Stimulated activated naive B cell treated with anti-CD40 and anti-IgM and Interleukin-4, amounts not matched to agents 10 μg/mL and 1 μg/mL and 100 μg/mL, for 72 hours (primary cell): ENCODE measurements around the gene SFRP5.

Experiments used
- ATAC-seq, 2 donors: fragments of 150-1000 bp; cut with Tn5 transposase; replicated peaks; 2 replicates each; pipeline ENCODE4 v1.10.0; 2021; ENCODE audit warnings: moderate library complexity in 1 of 2
- DNase-seq: peaks from one replicate; pipeline ENCODE4 v3.0.0; 2021
- H3K27ac Mint-ChIP-seq: one replicate; pipeline ENCODE4 v1.8.0; 2022; ENCODE audit warnings: mild to moderate bottlenecking, mixed read lengths
- H3K27me3 Mint-ChIP-seq, 2 donors: one replicate each; pipeline ENCODE4 v1.8.0; 2022; ENCODE audit warnings: mixed read lengths in 2 of 2
- H3K36me3 Mint-ChIP-seq, 2 donors: one replicate each; pipeline ENCODE4 v1.8.0; 2022; ENCODE audit warnings: mixed read lengths in 2 of 2, mild to moderate bottlenecking in 1 of 2
- H3K4me1 Mint-ChIP-seq, 2 donors: one replicate each; pipeline ENCODE4 v1.8.0; 2022; ENCODE audit warnings: mixed read lengths in 2 of 2, mild to moderate bottlenecking in 1 of 2
- H3K4me3 Mint-ChIP-seq, 2 donors: one replicate each; pipeline ENCODE4 v1.8.0; 2022; ENCODE audit warnings: mild to moderate bottlenecking in 2 of 2, mixed read lengths in 2 of 2, moderate library complexity in 1 of 2
- H3K9me3 Mint-ChIP-seq, 2 donors: one replicate each; pipeline ENCODE4 v1.8.0; 2022; ENCODE audit warnings: mixed read lengths in 2 of 2, mild to moderate bottlenecking in 1 of 2

The SFRP5 gene

DNA sequence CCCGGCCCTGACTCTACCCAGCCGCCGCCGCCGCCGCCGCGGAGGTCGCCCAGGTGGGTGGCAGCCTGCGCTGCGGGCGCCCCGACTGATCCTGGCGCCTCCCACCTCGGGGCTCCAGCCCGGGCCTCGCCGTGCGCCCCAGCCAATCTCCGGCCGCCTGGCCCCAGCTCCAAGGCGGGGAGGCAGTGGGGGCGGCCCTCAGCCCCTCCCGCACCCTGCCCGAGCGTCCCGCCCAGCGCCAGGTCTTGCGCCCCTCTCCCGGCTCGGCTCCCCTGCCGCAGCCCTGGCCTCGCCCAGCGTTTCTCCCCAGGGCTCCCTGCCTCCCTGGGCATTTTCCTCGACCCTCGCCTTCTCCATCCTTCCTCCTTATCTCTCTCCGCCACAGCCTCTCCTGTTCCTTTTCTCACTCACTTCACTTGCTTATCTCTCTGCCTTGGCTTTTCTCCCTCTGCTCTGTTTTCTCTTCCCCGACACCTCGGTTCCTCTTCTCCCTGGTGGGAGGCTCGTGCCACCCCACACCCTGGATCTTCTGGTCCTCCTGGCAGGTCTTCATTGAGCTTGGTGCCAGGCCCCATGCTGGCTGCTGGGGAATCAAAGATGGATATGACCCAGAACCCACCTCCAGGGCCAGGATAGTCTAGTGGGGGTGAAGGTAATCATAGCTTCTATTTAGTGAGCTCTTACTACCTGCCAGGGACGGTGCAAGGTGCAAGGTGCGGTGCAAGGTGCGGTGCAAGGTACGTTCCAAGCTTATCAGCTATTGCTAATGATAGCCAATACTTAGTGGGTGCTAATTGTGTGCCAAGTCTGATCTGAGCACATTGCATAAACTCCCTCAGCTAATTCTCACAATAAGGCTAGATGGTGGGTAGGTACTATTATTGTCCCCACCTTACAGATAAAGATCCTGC lies at the start of gene SFRP5:
Gene SFRP5 (minus strand): TSS at position 87 of the 911 bp plus-strand sequence. CDS start 166 bp downstream, outside the sequence.
- Mint-ChIP-seq H3K9me3 (no peaks in the 10 kb centered on the region), H3K27me3 (peaks cover 41 to 53% of the 10 kb centered on the region in 2 donors), H3K27ac (no peak within 1 kb of the TSS), H3K4me1 (peaks cover 15 to 20% of the 10 kb centered on the region in 2 donors), H3K36me3 (peaks cover 11 to 16% of the 10 kb centered on the region in 2 donors), H3K4me3 (peak within 1 kb of the TSS; percentile 56 to 65)
- ATAC-seq (no peak), DNase-seq (no peak)

- ATAC-seq = no peak
- Mint-ChIP-seq H3K4me3 (no peak overlapping the region), H3K9me3 (no peaks in the 10 kb centered on the region), H3K4me1 (no peaks in the 10 kb centered on the region), H3K36me3 (no peaks in the 10 kb centered on the region), H3K27me3 (peaks cover 5 to 6% of the 10 kb centered on the region in 2 donors), H3K27ac (no peak overlapping the region)
- DNase-seq = no peak
Observed at GRCh38 chr10:97820096-97820704, 48.4 kb upstream of the SFRP5 start.

- H3K4me1 Mint-ChIP-seq = no peaks in the 10 kb centered on the region
- no peak for ATAC-seq
- peaks cover 6 to 14% of the 10 kb centered on the region in 2 donors for H3K27me3 Mint-ChIP-seq
Observed at GRCh38 chr10:97818572-97818971, 46.8 kb upstream of the SFRP5 start.

GRCh38 chr10:97816609-97817008 lies 44.8 kb upstream of the SFRP5 start:
- H3K27ac Mint-ChIP-seq = no peak overlapping the region
- ATAC-seq (no peak), DNase-seq (no peak)
- no peaks in the 10 kb centered on the region for H3K4me1 Mint-ChIP-seq
- no peak overlapping the region for H3K4me3 Mint-ChIP-seq
- H3K9me3 Mint-ChIP-seq = no peaks in the 10 kb centered on the region
- no peaks in the 10 kb centered on the region for H3K36me3 Mint-ChIP-seq
- peaks cover 10 to 16% of the 10 kb centered on the region in 2 donors for H3K27me3 Mint-ChIP-seq

More at GRCh38 chr10:97818572-97818971, 46.8 kb upstream of the SFRP5 start:
- no peaks in the 10 kb centered on the region for H3K9me3 Mint-ChIP-seq
- H3K4me3 Mint-ChIP-seq = no peak overlapping the region
- no peak overlapping the region for H3K27ac Mint-ChIP-seq
- no peaks in the 10 kb centered on the region for H3K36me3 Mint-ChIP-seq
- no peak for DNase-seq

DNA sequence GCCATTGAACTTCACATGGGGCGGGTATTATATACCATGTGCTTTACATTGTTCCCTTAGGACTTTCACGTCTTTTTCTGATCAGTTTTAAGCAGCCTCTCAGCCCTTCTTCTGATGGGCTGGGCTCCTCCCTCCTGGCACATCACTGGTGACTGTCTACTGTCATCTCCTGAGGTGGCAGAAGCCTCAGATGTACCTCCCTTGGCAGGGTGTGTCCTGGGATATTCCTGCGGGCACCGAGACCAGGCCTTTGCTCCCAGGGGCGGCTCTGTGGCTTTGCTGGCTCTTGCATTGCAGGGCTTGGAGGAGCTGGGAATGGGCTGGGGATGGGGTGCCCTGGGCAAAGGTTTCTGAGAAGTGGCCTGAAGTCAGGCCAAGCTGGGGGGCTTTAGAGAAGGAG lies 43.2 kb upstream of the SFRP5 start:
- H3K4me3 Mint-ChIP-seq = no peak overlapping the region
- H3K4me1 Mint-ChIP-seq = no peaks in the 10 kb centered on the region
- H3K27ac Mint-ChIP-seq = no peak overlapping the region
- ATAC-seq (no peak), DNase-seq (no peak)
- no peaks in the 10 kb centered on the region for H3K9me3 Mint-ChIP-seq
- no peaks in the 10 kb centered on the region for H3K36me3 Mint-ChIP-seq
- peaks cover 17 to 20% of the 10 kb centered on the region in 2 donors for H3K27me3 Mint-ChIP-seq

GRCh38 chr10:97813311-97813710 lies 41.5 kb upstream of the SFRP5 start:
- no peak for DNase-seq
- Mint-ChIP-seq H3K27ac (no peak overlapping the region), H3K27me3 (peaks cover 23 to 24% of the 10 kb centered on the region in 2 donors), H3K9me3 (no peaks in the 10 kb centered on the region), H3K4me1 (no peaks in the 10 kb centered on the region), H3K4me3 (no peak overlapping the region), H3K36me3 (no peaks in the 10 kb centered on the region)
- ATAC-seq = no peak

DNA sequence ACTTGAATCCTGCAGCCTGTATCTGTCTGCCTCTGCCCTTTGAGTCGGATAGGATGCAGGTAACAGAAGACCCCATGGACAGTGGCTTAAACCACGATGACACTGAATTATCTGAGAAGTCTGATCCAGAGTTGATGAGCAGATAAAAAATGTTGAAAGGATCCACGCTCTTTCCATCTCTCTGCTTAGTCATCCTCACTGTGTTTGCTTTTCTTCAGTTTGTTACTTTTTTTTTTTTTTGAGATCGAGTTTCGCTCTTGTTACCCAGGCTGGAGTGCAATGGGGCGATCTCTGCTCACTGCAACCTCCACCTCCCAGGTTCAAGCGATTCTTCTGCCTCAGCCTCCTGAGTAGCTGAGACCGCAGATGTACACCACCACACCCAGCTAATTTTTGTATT lies 40.9 kb upstream of the SFRP5 start:
- Mint-ChIP-seq H3K36me3 (no peaks in the 10 kb centered on the region), H3K4me1 (no peaks in the 10 kb centered on the region), H3K9me3 (no peaks in the 10 kb centered on the region), H3K27ac (no peak overlapping the region), H3K27me3 (peaks cover 21 to 23% of the 10 kb centered on the region in 2 donors), H3K4me3 (no peak overlapping the region)
- no peak for DNase-seq
- ATAC-seq = no peak

DNA sequence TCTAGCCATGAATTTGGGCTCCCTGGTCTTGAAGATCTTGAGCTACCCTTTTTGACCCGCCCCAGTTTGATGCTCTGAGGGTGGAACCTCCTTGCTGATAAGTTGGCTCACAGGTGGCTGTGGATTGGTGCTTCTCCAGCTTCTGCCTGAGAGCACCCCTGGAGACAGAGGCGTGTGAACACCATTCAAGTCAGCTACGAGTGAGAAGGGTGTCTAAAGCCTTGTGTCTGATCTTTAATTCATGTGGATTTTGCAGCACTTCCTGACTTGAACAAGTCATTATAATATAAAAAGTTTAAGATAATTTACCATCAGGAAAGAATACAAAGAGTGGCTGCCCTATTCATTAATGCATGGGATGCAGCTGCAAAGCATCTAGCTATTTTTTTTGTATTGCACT lies 40.2 kb upstream of the SFRP5 start:
- Mint-ChIP-seq H3K27ac (no peak overlapping the region), H3K27me3 (peaks cover 17 to 19% of the 10 kb centered on the region in 2 donors), H3K36me3 (no peaks in the 10 kb centered on the region), H3K4me1 (no peaks in the 10 kb centered on the region), H3K4me3 (no peak overlapping the region), H3K9me3 (no peaks in the 10 kb centered on the region)
- DNase-seq = no peak
- no peak for ATAC-seq

GRCh38 chr10:97810446-97810845 lies 38.6 kb upstream of the SFRP5 start:
- H3K4me1 Mint-ChIP-seq = no peaks in the 10 kb centered on the region
- no peak overlapping the region for H3K27ac Mint-ChIP-seq
- no peaks in the 10 kb centered on the region for H3K9me3 Mint-ChIP-seq
- H3K36me3 Mint-ChIP-seq = no peaks in the 10 kb centered on the region
- no peak for DNase-seq
- no peak for ATAC-seq
- H3K27me3 Mint-ChIP-seq = peaks cover 17 to 19% of the 10 kb centered on the region in 2 donors
- H3K4me3 Mint-ChIP-seq = no peak overlapping the region

- H3K27ac Mint-ChIP-seq = no peak overlapping the region
- ATAC-seq (no peak), DNase-seq (no peak)
- H3K27me3 Mint-ChIP-seq = peaks cover 23% of the 10 kb centered on the region in 2 donors
- no peaks in the 10 kb centered on the region for H3K36me3 Mint-ChIP-seq
- H3K9me3 Mint-ChIP-seq = no peaks in the 10 kb centered on the region
- no peaks in the 10 kb centered on the region for H3K4me1 Mint-ChIP-seq
- no peak overlapping the region for H3K4me3 Mint-ChIP-seq
Observed at GRCh38 chr10:97805949-97806348, 34.1 kb upstream of the SFRP5 start.

- DNase-seq (no peak), ATAC-seq (no peak)
- no peak overlapping the region for H3K27ac Mint-ChIP-seq
- no peaks in the 10 kb centered on the region for H3K4me1 Mint-ChIP-seq
- H3K36me3 Mint-ChIP-seq = no peaks in the 10 kb centered on the region
- H3K27me3 Mint-ChIP-seq = peaks cover 24% of the 10 kb centered on the region in 2 donors
- H3K9me3 Mint-ChIP-seq = no peaks in the 10 kb centered on the region
- H3K4me3 Mint-ChIP-seq = no peak overlapping the region
Observed at GRCh38 chr10:97805096-97805884, 33.5 kb upstream of the SFRP5 start.

DNA sequence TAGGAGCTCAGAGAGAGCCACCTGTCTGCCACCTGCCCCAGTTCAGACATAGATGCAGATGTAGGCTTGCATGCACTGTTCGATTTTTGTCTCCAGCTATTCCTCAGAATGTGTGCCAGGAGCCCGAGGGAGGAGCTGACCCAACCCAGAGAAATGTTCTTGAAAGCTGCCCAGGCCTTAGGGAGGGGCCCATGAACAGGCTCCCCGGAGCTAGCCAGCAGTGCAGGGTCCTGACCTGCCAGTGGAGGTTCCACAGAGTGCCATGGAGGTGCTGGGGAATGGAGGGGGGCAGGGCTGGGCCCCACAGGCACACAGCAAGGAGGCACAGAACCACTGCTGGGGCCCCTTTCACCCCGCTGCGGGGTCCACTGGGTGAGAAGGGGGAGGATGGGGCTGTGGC lies 29.6 kb upstream of the SFRP5 start:
- H3K4me1 Mint-ChIP-seq = peaks cover 0 to 3% of the 10 kb centered on the region in 2 donors
- no peak overlapping the region for H3K4me3 Mint-ChIP-seq
- no peak for ATAC-seq
- peaks cover 5 to 8% of the 10 kb centered on the region in 2 donors for H3K9me3 Mint-ChIP-seq
- no peak overlapping the region for H3K27ac Mint-ChIP-seq
- H3K36me3 Mint-ChIP-seq = no peaks in the 10 kb centered on the region
- H3K27me3 Mint-ChIP-seq = peaks cover 32 to 39% of the 10 kb centered on the region in 2 donors
- no peak for DNase-seq

DNA sequence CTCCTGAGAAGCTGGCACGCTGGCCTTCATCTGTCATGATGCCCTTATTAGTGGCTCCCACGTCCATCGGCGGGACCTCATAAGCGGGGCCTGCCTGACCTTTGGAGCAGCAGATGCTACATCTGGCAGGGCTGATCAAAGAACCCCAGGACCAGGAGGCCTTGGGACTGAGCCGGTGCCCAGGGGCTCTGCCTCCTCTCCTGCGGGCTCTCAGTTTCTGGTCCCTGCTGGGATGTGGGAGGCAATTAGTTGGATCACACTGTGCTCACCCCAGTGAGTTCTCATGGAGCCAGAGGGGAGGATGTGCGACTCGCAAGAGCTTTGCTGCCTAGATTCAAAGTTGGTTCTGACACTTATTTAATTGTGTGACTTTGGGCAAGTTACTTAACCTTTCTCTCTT lies 28.7 kb upstream of the SFRP5 start:
- peaks cover 0 to 4% of the 10 kb centered on the region in 2 donors for H3K4me1 Mint-ChIP-seq
- H3K36me3 Mint-ChIP-seq = no peaks in the 10 kb centered on the region
- no peak for ATAC-seq
- DNase-seq = no peak
- peaks cover 35 to 43% of the 10 kb centered on the region in 2 donors for H3K27me3 Mint-ChIP-seq
- H3K4me3 Mint-ChIP-seq = no peak overlapping the region
- H3K27ac Mint-ChIP-seq = no peak overlapping the region
- H3K9me3 Mint-ChIP-seq = peaks cover 5 to 8% of the 10 kb centered on the region in 2 donors

GRCh38 chr10:97798958-97799610 lies 27.3 kb upstream of the SFRP5 start:
- DNase-seq (no peak), ATAC-seq (no peak)
- H3K4me1 Mint-ChIP-seq = peaks cover 0 to 4% of the 10 kb centered on the region in 2 donors
- peaks cover 35 to 48% of the 10 kb centered on the region in 2 donors for H3K27me3 Mint-ChIP-seq
- no peak overlapping the region for H3K27ac Mint-ChIP-seq
- H3K36me3 Mint-ChIP-seq = no peaks in the 10 kb centered on the region
- peaks cover 5 to 8% of the 10 kb centered on the region in 2 donors for H3K9me3 Mint-ChIP-seq
- H3K4me3 Mint-ChIP-seq = no peak overlapping the region
